Endothelial cell of umbilical vein (primary cell): ENCODE results near the gene CELF2. TPM values are rescaled to one million over a fixed set of nuclear protein-coding genes. Genes with fewer than 3 reads are reported as not detected.

Experiments
- BruUV-seq: library from RNA; stranded (reverse); fragments of 400-500 nt; replicated peaks from 2 replicates; lab custom pipeline; 2021; lab: Mats Ljungman, UMichigan
- CTCF ChIA-PET: fragments of 300-600, 350-600 bp; sonication (Branson Sonifier 250); formaldehyde crosslinking; loops from one replicate; lab custom pipeline; 2021; ENCODE audit warnings: antibody characterized with exemption, inconsistent platforms; lab: Charles Lee
- POLR2A ChIA-PET: fragments of 300-600, 350-600 bp; sonication (Branson Sonifier 250); formaldehyde crosslinking; loops from one replicate; lab custom pipeline; 2021; ENCODE audit warnings: antibody characterized with exemption, inconsistent platforms; lab: Charles Lee
- DNase-seq: peaks from one replicate; pipeline ENCODE4 v3.0.0-alpha.2; 2011; ENCODE audit warnings: low read depth, low spot score
- FAIRE-seq: peaks from 2 replicates; lab custom pipeline; 2011; peaks lifted over from hg19 to GRCh38; lab: Jason Lieb, UNC
- H2AFZ ChIP-seq: 2 replicates; pipeline ENCODE4 v1.6.0; 2012; ENCODE audit warnings: low read depth, low read length, control low read depth, inconsistent platforms
- H3K27ac ChIP-seq: 2 replicates; pipeline ENCODE4 v1.5.1; 2011; ENCODE audit warnings: low read depth, mild to moderate bottlenecking, control low read depth, low read length, moderate library complexity; ENCODE audit not compliant: insufficient read depth
- H3K27me3 ChIP-seq, 2 experiments: 2 replicates each; pipeline versions ENCODE4 v1.6.0 to v1.6.1; 2011; ENCODE audit warnings: low read length in 2 of 2, mixed read lengths in 1 of 2; ENCODE audit not compliant: control insufficient read depth in 2 of 2, insufficient read depth in 2 of 2
- H3K36me3 ChIP-seq, 2 experiments: 2 replicates in 1 of 2; 3 replicates in 1 of 2; pipeline ENCODE4 v1.5.1; 2011; ENCODE audit warnings: low read length in 2 of 2, mild to moderate bottlenecking in 1 of 2, moderate library complexity in 1 of 2; ENCODE audit not compliant: control insufficient read depth in 2 of 2, insufficient read depth in 2 of 2; ENCODE audit errors: extremely low read depth in 1 of 2
- H3K4me1 ChIP-seq: 3 replicates; pipeline ENCODE4 v1.5.1; 2011; ENCODE audit warnings: mild to moderate bottlenecking, low read length; ENCODE audit not compliant: control insufficient read depth, insufficient read depth; ENCODE audit errors: extremely low read depth
- H3K4me2 ChIP-seq: 2 replicates; pipeline ENCODE4 v1.6.1; 2011; ENCODE audit warnings: low read length, control low read depth, mixed read lengths; ENCODE audit not compliant: insufficient read depth
- H3K4me3 ChIP-seq, 3 experiments: fragments of 200-600 bp in 1 of 3; sonication (generic), shearing (Covaris generic) in 1 of 3; replicated peaks in 1 of 3; 2 replicates each; pipeline ENCODE4 v1.5.1; 2011 to 2016; ENCODE audit warnings: control low read depth in 3 of 3, low read length in 3 of 3, mild to moderate bottlenecking in 2 of 3, inconsistent platforms in 1 of 3, low read depth in 1 of 3, moderate library complexity in 1 of 3; ENCODE audit not compliant: insufficient read depth in 1 of 3
- H3K79me2 ChIP-seq: 2 replicates; pipeline ENCODE4 v1.6.0; 2012; ENCODE audit warnings: low read length, inconsistent platforms; ENCODE audit not compliant: control insufficient read depth, insufficient read depth
- H3K9ac ChIP-seq: replicated peaks from 2 replicates; pipeline ENCODE3; 2011; ENCODE audit warnings: low read length, control low read depth; ENCODE audit not compliant: insufficient read depth; ENCODE audit errors: extremely low read depth
- H3K9me1 ChIP-seq: replicated peaks from 3 replicates; pipeline ENCODE4 v1.6.0; 2011; ENCODE audit warnings: mild to moderate bottlenecking, low read length; ENCODE audit not compliant: control insufficient read depth, insufficient read depth; ENCODE audit errors: extremely low read depth
- H3K9me3 ChIP-seq: replicated peaks from 2 replicates; pipeline ENCODE4 v1.5.1; 2012; ENCODE audit warnings: low read length, inconsistent platforms; ENCODE audit not compliant: control insufficient read depth, insufficient read depth
- H4K20me1 ChIP-seq: replicated peaks from 2 replicates; pipeline ENCODE3; 2011; ENCODE audit warnings: mild to moderate bottlenecking, low read length; ENCODE audit not compliant: control insufficient read depth, insufficient read depth; ENCODE audit errors: extremely low read depth
- EZH2 ChIP-seq: IDR thresholded peaks from 2 replicates; pipeline ENCODE4 v1.6.1; 2012; ENCODE audit warnings: borderline replicate concordance, low read depth, mild to moderate bottlenecking, moderate library complexity, low read length, inconsistent platforms; ENCODE audit not compliant: severe bottlenecking
- FOS ChIP-seq: IDR thresholded peaks from 2 replicates; pipeline ENCODE4 v1.6.1; 2011; ENCODE audit warnings: mild to moderate bottlenecking, low read length, moderate library complexity, borderline replicate concordance; ENCODE audit not compliant: insufficient read depth
- GATA2 ChIP-seq: IDR thresholded peaks from 2 replicates; pipeline ENCODE4 v1.7.0; 2011; ENCODE audit warnings: low read depth, mild to moderate bottlenecking, moderate library complexity, mixed read lengths, low read length; ENCODE audit not compliant: insufficient read length, insufficient read depth
- JUN ChIP-seq: IDR thresholded peaks from 2 replicates; pipeline ENCODE4 v1.6.1; 2011; ENCODE audit warnings: borderline replicate concordance, low read depth; ENCODE audit not compliant: insufficient read length, insufficient read depth
- MYC ChIP-seq: IDR thresholded peaks from one replicate; pipeline ENCODE4 v1.6.1; 2011; ENCODE audit warnings: mild to moderate bottlenecking, low read depth, low read length
- POLR2A ChIP-seq: IDR thresholded peaks from 2 replicates; pipeline ENCODE4 v1.6.1; 2012; ENCODE audit warnings: low read depth, mild to moderate bottlenecking, control low read depth, low read length
- POLR2AphosphoS5 ChIP-seq: IDR thresholded peaks from 2 replicates; pipeline ENCODE4 v1.6.1; 2012; ENCODE audit warnings: low read depth, mild to moderate bottlenecking, control low read depth, low read length, moderate library complexity; ENCODE audit not compliant: insufficient read depth
- dilution Hi-C: fragments of 300-500 bp; cut with MboI; formaldehyde crosslinking; loops from one replicate; pipeline ENCODE4 v1.15.0; 2019; ENCODE audit warnings: low sequenced_read_pairs; ENCODE audit not compliant: extremely low pct_ligation_motif_present
- intact Hi-C: fragments of 100-400 bp; cut with micrococcal nuclease; formaldehyde crosslinking; loops from one replicate; pipeline ENCODE4 v1.10.0; 2022
- polyA plus RNA-seq, 4 experiments: library from polyadenylated mRNA; depleted of rRNA in 3 of 4; stranded (reverse) in 3 of 4; unstranded in 1 of 4; fragments of >200 nt; gene quantifications; 2 replicates each; pipeline versions ENCODE4 v1.2.1 to v1.2.3, GENCODE V29; 2011 to 2012; ENCODE audit warnings: missing spikeins in 1 of 4
- total RNA-seq: library from RNA; stranded (reverse); gene quantifications from 2 replicates; pipeline ENCODE4 v1.2.3, GENCODE V29; 2021
- TF ChIP-seq, protein P1 (sequence below): IDR thresholded peaks from 2 replicates; pipeline ENCODE4 v1.6.1; 2011; ENCODE audit not compliant: insufficient read depth, insufficient read length
- TF ChIP-seq, protein P2 (sequence below), 2 donors: IDR thresholded peaks; 1 replicate in 1 of 2; 2 replicates in 1 of 2; pipeline ENCODE4 v1.5.1; 2011; ENCODE audit warnings: low read length in 2 of 2, mild to moderate bottlenecking in 2 of 2, moderate library complexity in 2 of 2, control low read depth in 1 of 2, inconsistent platforms in 1 of 2, low read depth in 1 of 2; ENCODE audit not compliant: insufficient read depth in 1 of 2; ENCODE audit errors: extremely low read depth in 1 of 2

CELF2 gene
- total and polyA plus RNA-seq, 2 donors (not counting 3 experiments of a cell fraction or from before 2014, with no cell fraction given), result 21.6 to 42.6 TPM

DNA sequence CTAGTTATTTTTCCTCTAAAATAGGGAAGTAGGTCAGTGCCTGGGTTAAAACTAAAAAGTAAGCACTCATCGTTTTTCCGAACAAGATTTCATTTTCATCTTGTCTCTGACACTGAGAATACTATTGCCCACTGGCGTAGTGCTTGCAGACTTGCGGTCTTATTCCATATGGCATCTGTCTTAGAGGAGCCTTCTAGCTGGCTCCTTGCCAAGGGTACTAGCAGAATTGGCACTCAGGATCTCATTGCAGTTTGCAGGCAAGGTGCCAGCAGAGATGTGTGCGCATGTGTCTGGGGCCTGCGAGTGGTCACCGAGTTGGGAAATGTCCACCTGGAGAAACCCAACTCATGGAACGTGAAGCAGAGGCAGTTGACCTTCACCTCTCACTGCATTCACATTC lies 143.4 kb downstream of the CELF2 start:
- BruUV-seq, result no TSS peak
- dilution Hi-C loops, result no loop called here
- DNase-seq, result no peak
- Histone ChIP-seq H3K9ac (no peak overlapping the region), H3K27ac (no peak overlapping the region), H3K79me2 (no peaks in the 10 kb centered on the region), H4K20me1 (no peaks in the 10 kb centered on the region), H2AFZ (no peak overlapping the region), H3K4me2 (no peak overlapping the region), H3K27me3 (no peaks in the 10 kb centered on the region), H3K36me3 (no peaks in the 10 kb centered on the region), H3K9me3 (no peaks in the 10 kb centered on the region), H3K4me3 (no peak overlapping the region), H3K9me1 (no peaks in the 10 kb centered on the region), H3K4me1 (peaks cover 9% of the 10 kb centered on the region)
- CTCF ChIA-PET, result no interaction called here
- no peak for TF ChIP-seq GATA2
- TF ChIP-seq JUN, result no peak
- TF ChIP-seq, protein P1, sequence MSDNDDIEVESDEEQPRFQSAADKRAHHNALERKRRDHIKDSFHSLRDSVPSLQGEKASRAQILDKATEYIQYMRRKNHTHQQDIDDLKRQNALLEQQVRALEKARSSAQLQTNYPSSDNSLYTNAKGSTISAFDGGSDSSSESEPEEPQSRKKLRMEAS, result no peak
- no peak for TF ChIP-seq POLR2A
- TF ChIP-seq, protein P2, sequence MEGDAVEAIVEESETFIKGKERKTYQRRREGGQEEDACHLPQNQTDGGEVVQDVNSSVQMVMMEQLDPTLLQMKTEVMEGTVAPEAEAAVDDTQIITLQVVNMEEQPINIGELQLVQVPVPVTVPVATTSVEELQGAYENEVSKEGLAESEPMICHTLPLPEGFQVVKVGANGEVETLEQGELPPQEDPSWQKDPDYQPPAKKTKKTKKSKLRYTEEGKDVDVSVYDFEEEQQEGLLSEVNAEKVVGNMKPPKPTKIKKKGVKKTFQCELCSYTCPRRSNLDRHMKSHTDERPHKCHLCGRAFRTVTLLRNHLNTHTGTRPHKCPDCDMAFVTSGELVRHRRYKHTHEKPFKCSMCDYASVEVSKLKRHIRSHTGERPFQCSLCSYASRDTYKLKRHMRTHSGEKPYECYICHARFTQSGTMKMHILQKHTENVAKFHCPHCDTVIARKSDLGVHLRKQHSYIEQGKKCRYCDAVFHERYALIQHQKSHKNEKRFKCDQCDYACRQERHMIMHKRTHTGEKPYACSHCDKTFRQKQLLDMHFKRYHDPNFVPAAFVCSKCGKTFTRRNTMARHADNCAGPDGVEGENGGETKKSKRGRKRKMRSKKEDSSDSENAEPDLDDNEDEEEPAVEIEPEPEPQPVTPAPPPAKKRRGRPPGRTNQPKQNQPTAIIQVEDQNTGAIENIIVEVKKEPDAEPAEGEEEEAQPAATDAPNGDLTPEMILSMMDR (IDR thresholded peaks at IDR 0.05; ENCODE audit: extremely low read depth in 1 of 2, insufficient read depth in 1 of 2, low read depth in 1 of 2, low read length in 2 of 2), result no peak
- no peak for TF ChIP-seq POLR2AphosphoS5
- no peak for TF ChIP-seq MYC
- no peak for TF ChIP-seq FOS
- TF ChIP-seq EZH2, result no peak
- FAIRE-seq, result no peak
- intact Hi-C loops, result no loop called here
- POLR2A ChIA-PET, result no interaction called here
